Measurements from ENCODE around the gene PRR23E. TPM values are rescaled to one million over a fixed set of nuclear protein-coding genes. Genes with fewer than 3 reads are reported as not detected.

PRR23E gene
- total RNA-seq, 1 experiment from 2014 or later: not detected

DNA sequence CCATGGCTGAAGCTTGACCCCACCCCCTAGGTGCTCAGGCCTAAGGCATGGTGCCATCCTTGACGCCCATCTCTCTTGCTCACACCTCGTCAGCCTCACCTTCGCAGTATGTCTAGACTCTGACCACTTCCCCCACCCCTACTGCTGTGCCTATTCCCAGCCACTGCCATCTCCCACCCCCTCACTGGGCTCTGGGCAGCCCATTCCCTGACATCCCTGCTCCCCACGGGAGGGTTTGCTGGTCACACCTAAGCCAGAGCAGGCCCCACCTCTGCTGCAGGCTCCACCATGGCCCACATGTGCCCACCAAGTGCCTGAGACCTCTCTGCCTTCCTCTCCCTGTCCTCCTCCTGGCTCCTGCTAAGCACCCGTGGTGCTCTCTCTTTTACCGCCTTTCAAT, 47.7 kb upstream of the PRR23E start:
- H3K79me2 ChIP-seq (ENCODE audit: low read depth): no peaks in the 10 kb centered on the region
- CTCF ChIA-PET: no interaction called here

DNA sequence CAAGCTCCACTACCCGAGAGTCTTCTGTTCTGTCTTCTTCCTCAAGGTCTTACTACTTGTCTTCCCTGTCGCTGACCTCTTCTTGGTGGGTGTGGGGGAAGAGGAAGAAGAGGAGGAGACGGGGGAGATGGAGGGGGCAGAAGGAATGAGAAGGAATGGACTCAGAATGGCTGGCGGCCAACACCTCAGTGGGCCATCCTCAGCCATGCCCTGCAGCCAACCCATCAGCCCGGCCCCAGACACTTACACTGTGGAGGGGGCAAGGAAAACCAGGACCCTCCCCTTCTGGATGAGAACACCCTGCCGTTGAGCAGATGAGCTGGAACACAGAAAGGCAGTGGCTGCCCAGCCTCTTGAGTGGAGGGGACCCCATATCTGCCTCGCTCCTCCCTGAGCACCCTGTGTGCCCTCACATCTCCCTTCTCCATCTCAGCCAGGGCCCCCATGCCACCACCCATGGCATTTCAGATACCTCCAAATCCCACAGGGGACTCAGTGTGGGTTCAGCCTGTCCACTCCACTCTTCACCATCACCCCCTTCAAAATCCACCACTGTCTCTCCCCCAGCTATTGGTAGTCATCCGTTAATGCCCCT, 45.5 kb upstream of the PRR23E start:
- ChIA-PET CTCF (interaction anchor here (0.7 kb wide), 1 partner anchor 825 kb away, joined by 4 read pairs; no protein-coding TSS in a partner anchor), POLR2A (ENCODE audit: unreplicated experiment) (no interaction called here)
- peaks cover 41% of the 10 kb centered on the region for H3K27me3 ChIP-seq (ENCODE audit: insufficient read depth, low read depth)
- no peaks in the 10 kb centered on the region for H3K36me3 ChIP-seq (ENCODE audit: low read depth)
- no peaks in the 10 kb centered on the region for H4K20me1 ChIP-seq (ENCODE audit: insufficient read depth)
- no peak for DNase-seq
- intact Hi-C loops (cut with micrococcal nuclease; ENCODE audit: unreplicated experiment): no loop called here
- H3K4me3 ChIP-seq: no peak overlapping the region
- no peaks in the 10 kb centered on the region for H3K9me2 ChIP-seq (ENCODE audit: insufficient read depth)
- H3K4me2 ChIP-seq: no peak overlapping the region
- H3K9me3 ChIP-seq (ENCODE audit: insufficient read depth, low read depth): no peaks in the 10 kb centered on the region
- no peak overlapping the region for H3K27ac ChIP-seq
- no TSS peak for BruUV-seq (replicated peaks)
- TF ChIP-seq EZH2 (IDR thresholded peaks at IDR 0.05; ENCODE audit: low read depth) (no peak), CTCF (conservative IDR thresholded peaks at IDR 0.05) (no peak)
- H3F3A ChIP-seq (ENCODE audit: insufficient read depth, low read depth): no peaks in the 10 kb centered on the region
- no peak overlapping the region for H2AFZ ChIP-seq
- no peaks in the 10 kb centered on the region for H3K79me2 ChIP-seq (ENCODE audit: low read depth)
- H3K4me1 ChIP-seq (replicated peaks; ENCODE audit: insufficient read depth): no peaks in the 10 kb centered on the region

More for the DNA sequence above, 47.7 kb upstream of the PRR23E start:
- no TSS peak for BruUV-seq (replicated peaks)
- Histone ChIP-seq H3K4me2 (no peak overlapping the region), H3F3A (ENCODE audit: insufficient read depth, low read depth) (no peaks in the 10 kb centered on the region), H3K27me3 (ENCODE audit: insufficient read depth, low read depth) (peaks cover 48% of the 10 kb centered on the region), H3K27ac (no peak overlapping the region), H2AFZ (no peak overlapping the region), H4K20me1 (ENCODE audit: insufficient read depth) (no peaks in the 10 kb centered on the region), H3K36me3 (ENCODE audit: low read depth) (no peaks in the 10 kb centered on the region), H3K9me3 (ENCODE audit: insufficient read depth, low read depth) (no peaks in the 10 kb centered on the region), H3K9me2 (ENCODE audit: insufficient read depth) (no peaks in the 10 kb centered on the region), H3K4me3 (no peak overlapping the region), H3K4me1 (replicated peaks; ENCODE audit: insufficient read depth) (no peaks in the 10 kb centered on the region)
- TF ChIP-seq CTCF (conservative IDR thresholded peaks at IDR 0.05): no peak
- no peak for TF ChIP-seq EZH2 (IDR thresholded peaks at IDR 0.05; ENCODE audit: low read depth)
- intact Hi-C loops (cut with micrococcal nuclease; ENCODE audit: unreplicated experiment): no loop called here
- POLR2A ChIA-PET (ENCODE audit: unreplicated experiment): no interaction called here
- DNase-seq: no peak

DNA sequence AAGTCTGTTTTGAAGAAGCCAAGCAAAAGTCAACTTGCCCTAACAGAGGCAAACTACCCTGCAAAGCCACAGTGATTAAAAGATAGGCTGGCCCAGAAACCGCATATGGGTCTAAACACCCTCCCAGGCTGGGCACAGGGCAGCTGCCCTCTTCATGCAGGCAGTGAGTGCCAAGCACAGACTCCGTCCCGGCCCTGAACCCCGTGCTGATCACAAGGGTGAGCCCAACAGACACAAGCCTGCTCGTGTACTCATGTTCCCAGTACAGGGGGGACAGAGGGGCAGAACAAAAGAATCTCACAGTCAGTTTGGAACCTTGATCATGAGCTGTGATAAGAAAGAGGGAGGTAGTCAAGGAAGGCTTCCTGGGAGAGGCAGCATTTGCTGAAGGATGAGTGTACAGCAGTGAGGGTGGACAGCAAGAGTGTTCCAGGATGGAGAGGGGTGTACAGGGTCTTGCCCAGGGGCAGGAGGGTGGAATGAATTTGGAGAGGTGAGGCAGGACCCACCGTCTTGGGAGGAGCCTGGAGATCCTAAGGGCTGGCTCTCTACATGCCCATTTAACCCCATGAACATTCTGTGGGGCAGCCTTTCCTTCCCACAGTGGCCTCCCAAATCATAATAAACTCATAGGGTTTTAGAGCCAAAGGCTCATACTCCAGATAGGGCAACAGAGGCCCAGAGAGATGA, 43.2 kb upstream of the PRR23E start:
- no peak for TF ChIP-seq EZH2 (IDR thresholded peaks at IDR 0.05; ENCODE audit: low read depth)
- Histone ChIP-seq H2AFZ (no peak overlapping the region), H3K4me1 (replicated peaks; ENCODE audit: insufficient read depth) (no peaks in the 10 kb centered on the region), H3K36me3 (ENCODE audit: low read depth) (no peaks in the 10 kb centered on the region), H3K4me2 (no peak overlapping the region), H3K27ac (no peak overlapping the region), H3F3A (ENCODE audit: insufficient read depth, low read depth) (peaks cover 9% of the 10 kb centered on the region; the same call in 1 of the 2 replicates), H4K20me1 (ENCODE audit: insufficient read depth) (no peaks in the 10 kb centered on the region), H3K27me3 (ENCODE audit: insufficient read depth, low read depth) (peaks cover 25% of the 10 kb centered on the region), H3K9me2 (ENCODE audit: insufficient read depth) (no peaks in the 10 kb centered on the region), H3K4me3 (no peak overlapping the region), H3K9me3 (ENCODE audit: insufficient read depth, low read depth) (no peaks in the 10 kb centered on the region; the same call in 1 of the 2 replicates), H3K79me2 (ENCODE audit: low read depth) (no peaks in the 10 kb centered on the region)
- no peak for DNase-seq
- BruUV-seq (replicated peaks): no TSS peak
- CTCF ChIA-PET: interaction anchor here (0.6 kb wide), 1 partner anchor 425 kb away, joined by 5 read pairs; no protein-coding TSS in a partner anchor
- POLR2A ChIA-PET (ENCODE audit: unreplicated experiment): no interaction called here
- intact Hi-C loops (cut with micrococcal nuclease; ENCODE audit: unreplicated experiment): no loop called here
